Right atrium auricular region (tissue), 2 donors: ENCODE results near the gene KRTAP10-4. TPM values are rescaled to one million over a fixed set of nuclear protein-coding genes. Genes with fewer than 3 reads are reported as not detected.
"Not testable (repeated sequence)": the region's sequence is repeated elsewhere in the genome, so short reads cannot be mapped to it uniquely, and the experiment has no call there.

ENCODE experiments used
- DNase-seq: peaks from one replicate; pipeline ENCODE4 v3.0.0-alpha.2; 2019; ENCODE audit warnings: low spot score
- H3K27ac ChIP-seq, 2 donors: fragments of 200-600 bp; sonication (generic); 1 replicate in 1 of 2; 2 replicates in 1 of 2; pipeline ENCODE4 v1.5.1; 2016 to 2019
- H3K27me3 ChIP-seq, 2 donors: fragments of 200-600 bp; sonication (generic); one replicate each; pipeline versions ENCODE4 v1.5.1 to v1.6.0; 2017 to 2019
- H3K36me3 ChIP-seq: fragments of 200-600 bp; sonication (generic); one replicate; pipeline ENCODE4 v1.5.1; 2016
- H3K4me1 ChIP-seq, 2 donors: fragments of 200-600 bp; sonication (generic); one replicate each; pipeline versions ENCODE4 v1.5.1 to v1.6.0; 2017 to 2019
- H3K4me3 ChIP-seq, 2 donors: fragments of 200-600 bp; sonication (generic); 1 replicate in 1 of 2; 2 replicates in 1 of 2; pipeline ENCODE4 v1.5.1; 2017 to 2019; ENCODE audit warnings: mild to moderate bottlenecking in 1 of 2, moderate library complexity in 1 of 2
- H3K9me3 ChIP-seq, 2 donors: fragments of 200-600 bp; sonication (generic); one replicate each; pipeline ENCODE4 v1.5.1; 2019
- total RNA-seq, 2 donors: library from RNA; depleted of rRNA; stranded (reverse); fragments of >200 nt; gene quantifications; one replicate each; pipeline ENCODE4 v1.1.0, GENCODE V29; 2016
- TF ChIP-seq, protein P1 (sequence below), 2 donors: fragments of 200-600 bp; sonication (generic); IDR thresholded peaks; one replicate each; pipeline ENCODE4 v1.5.1; 2019; ENCODE audit warnings: antibody characterized with exemption in 2 of 2

Gene KRTAP10-4, protein sequence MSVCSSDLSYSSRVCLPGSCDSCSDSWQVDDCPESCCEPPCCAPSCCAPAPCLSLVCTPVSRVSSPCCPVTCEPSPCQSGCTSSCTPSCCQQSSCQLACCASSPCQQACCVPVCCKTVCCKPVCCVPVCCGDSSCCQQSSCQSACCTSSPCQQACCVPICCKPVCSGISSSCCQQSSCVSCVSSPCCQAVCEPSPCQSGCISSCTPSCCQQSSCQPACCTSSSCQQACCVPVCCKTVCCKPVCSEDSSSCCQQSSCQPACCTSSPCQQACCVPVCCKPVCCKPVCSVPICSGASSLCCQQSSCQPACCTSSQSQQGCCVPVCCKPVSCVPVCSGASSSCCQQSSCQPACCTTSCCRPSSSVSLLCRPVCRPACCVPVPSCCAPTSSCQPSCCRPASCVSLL
- not detected for total RNA-seq

DNA sequence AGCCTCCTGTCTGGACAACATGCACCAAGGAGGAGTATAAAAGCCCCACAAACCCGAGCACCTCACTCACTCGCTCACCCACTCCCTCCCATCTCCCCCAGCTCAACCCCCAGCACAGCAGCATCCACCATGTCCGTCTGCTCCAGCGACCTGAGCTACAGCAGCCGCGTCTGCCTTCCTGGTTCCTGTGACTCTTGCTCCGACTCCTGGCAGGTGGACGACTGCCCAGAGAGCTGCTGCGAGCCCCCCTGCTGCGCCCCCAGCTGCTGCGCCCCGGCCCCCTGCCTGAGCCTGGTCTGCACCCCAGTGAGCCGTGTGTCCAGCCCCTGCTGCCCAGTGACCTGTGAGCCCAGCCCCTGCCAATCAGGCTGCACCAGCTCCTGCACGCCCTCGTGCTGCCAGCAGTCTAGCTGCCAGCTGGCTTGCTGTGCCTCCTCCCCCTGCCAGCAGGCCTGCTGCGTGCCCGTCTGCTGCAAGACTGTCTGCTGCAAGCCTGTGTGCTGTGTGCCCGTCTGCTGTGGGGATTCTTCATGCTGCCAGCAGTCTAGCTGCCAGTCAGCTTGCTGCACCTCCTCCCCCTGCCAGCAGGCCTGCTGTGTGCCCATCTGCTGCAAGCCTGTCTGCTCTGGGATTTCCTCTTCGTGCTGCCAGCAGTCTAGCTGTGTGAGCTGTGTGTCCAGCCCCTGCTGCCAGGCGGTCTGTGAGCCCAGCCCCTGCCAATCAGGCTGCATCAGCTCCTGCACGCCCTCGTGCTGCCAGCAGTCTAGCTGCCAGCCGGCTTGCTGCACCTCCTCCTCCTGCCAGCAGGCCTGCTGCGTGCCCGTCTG is at the start of gene KRTAP10-4:
KRTAP10-4 (plus strand) TSS at position 100 of the 827 bp plus-strand sequence; CDS start at position 130, 30 bp downstream.
- not testable (repeated sequence) for H3K27me3 ChIP-seq, H3K27ac ChIP-seq, H3K4me1 ChIP-seq, H3K4me3 ChIP-seq, H3K36me3 ChIP-seq
- peaks cover 0 to 16% of the 10 kb centered on the region in 2 donors for H3K9me3 ChIP-seq
- peak; percentile 21 for DNase-seq

DNA sequence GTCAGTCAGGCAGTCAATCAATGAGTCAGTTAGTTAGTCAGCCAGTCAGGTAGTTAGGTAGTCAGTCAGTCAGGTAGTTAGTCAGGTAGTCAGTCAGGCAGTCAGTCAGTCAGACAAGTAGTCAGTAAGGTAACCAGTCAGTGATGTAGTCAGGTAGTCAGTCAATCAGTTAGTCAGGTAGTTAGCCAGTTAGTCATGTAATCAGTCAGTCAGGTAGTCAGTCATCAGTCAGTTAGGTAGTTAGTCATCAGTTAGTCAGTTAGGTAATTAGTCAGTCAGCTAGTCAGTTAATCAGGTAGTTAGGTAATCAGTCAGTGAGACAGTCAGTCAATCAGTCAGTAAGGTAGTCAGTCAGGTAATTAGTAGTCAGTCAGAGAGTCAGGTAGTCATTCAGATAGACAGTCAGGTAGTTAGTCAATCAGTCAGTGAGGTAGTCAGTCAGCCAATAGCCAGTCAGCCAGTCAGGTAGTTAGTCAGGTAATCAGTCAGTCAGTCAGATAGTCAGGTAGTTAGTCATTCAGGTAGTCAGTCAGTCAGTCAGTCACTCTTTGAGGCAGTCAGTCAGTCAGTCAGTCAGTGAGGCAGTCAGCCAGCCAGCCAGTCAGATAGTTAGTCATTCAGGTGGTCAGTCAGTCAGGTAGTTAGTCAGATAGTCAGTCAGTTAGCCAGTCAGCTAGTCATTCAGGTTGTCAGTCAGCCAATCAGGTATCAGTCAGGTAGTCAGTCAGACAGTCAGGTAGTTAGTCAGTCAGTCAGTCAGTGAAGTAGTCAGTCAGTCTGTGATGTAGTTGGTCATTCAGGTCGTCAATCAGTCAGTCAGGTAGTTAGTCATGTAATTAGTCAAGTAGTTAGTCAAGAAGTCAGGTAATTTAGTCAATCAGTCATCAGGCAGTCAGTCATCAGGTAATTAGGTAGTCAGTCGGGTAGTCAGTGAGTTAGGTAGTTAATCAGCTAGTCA is 48.8 kb upstream of the KRTAP10-4 start:
- Histone ChIP-seq H3K4me3 (no peak overlapping the region), H3K27me3 (no peaks in the 10 kb centered on the region), H3K4me1 (no peaks in the 10 kb centered on the region), H3K36me3 (no peaks in the 10 kb centered on the region), H3K9me3 (no peaks in the 10 kb centered on the region), H3K27ac (no peak overlapping the region)
- TF ChIP-seq, protein P1, sequence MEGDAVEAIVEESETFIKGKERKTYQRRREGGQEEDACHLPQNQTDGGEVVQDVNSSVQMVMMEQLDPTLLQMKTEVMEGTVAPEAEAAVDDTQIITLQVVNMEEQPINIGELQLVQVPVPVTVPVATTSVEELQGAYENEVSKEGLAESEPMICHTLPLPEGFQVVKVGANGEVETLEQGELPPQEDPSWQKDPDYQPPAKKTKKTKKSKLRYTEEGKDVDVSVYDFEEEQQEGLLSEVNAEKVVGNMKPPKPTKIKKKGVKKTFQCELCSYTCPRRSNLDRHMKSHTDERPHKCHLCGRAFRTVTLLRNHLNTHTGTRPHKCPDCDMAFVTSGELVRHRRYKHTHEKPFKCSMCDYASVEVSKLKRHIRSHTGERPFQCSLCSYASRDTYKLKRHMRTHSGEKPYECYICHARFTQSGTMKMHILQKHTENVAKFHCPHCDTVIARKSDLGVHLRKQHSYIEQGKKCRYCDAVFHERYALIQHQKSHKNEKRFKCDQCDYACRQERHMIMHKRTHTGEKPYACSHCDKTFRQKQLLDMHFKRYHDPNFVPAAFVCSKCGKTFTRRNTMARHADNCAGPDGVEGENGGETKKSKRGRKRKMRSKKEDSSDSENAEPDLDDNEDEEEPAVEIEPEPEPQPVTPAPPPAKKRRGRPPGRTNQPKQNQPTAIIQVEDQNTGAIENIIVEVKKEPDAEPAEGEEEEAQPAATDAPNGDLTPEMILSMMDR (IDR thresholded peaks at IDR 0.05), result no peak
- no peak for DNase-seq

DNA sequence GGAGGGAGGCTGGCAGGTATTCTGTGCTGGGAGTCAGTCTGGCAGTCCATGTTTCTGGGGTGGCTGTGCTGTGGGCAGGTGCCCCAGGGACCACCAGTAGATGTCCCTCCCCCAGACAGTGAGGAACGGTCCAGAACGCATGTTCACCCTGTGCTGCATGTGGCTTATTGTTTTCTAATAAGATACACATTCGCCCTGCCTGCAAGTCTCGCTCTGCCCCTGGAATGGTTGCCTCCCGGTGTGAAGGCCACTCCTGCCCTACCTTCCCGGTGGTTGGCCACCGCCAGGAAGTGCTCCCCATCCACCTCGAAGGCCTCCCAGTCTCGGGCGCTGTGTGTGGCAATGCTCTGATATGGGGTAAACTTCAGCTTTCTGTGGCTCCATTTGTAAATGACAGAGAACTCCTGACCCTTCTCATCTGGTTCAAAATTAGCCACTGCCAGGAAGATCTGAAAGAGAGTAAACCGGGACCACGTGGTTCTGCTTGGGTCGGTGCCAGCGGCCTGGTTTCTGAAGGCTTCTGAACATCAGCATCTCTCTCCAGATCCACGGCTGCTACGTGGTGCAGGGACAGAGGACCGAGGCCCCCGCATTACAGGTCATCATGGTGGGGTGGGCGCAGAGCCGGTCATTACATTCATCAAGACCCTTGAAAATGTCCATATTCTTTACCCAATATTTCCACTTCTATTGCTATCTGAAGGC is 48.0 kb upstream of the KRTAP10-4 start:
- Histone ChIP-seq H3K9me3 (no peaks in the 10 kb centered on the region), H3K4me1 (no peaks in the 10 kb centered on the region), H3K36me3 (no peaks in the 10 kb centered on the region), H3K4me3 (no peak overlapping the region), H3K27ac (no peak overlapping the region), H3K27me3 (no peaks in the 10 kb centered on the region)
- no peak for DNase-seq
- TF ChIP-seq, protein P1 (IDR thresholded peaks at IDR 0.05), result no peak

DNA sequence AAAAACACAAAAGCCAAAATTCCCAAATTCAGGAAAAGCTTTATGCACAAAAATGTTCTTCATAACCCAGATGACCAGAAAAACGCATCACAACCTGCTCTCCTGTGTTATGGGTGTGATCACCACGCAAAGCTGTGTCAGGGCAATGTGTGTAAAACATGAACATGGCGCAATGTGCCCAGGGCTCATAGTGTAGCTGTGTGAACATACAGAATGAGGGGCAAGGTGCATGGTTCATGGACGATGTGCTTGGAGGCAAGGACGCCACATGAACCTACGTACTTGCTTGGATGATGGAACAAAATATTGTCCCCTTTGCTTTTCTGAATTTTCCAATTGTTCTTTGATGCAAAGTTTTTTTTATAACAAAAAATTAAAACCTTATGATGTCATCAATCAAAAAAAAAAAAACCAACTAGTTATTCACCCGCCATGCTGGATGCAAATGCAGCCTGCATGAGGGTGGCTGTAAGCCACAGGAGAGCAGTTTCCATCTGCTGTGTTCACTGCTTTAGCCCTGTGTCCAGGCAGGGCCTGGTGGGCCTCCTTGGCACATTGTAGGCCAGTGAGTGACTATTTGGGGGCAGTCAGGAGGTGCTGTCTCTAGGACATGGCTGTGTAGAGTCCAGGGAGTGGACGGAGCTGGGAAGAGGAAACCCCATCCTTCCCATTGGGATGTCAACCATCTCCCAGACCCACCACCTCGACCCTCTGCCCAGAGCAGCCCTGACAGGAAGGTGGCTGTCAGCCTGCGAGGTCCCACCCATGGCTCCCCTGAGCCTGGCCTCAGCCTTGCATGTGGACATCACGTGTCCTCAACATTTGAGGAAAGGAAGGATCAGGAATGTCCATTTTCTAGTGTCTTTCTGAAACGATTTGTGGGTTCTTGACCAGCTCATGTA is 47.2 kb upstream of the KRTAP10-4 start:
- TF ChIP-seq, protein P1 (IDR thresholded peaks at IDR 0.05), result no peak
- no peak for DNase-seq
- no peaks in the 10 kb centered on the region for H3K36me3 ChIP-seq

More for the DNA sequence above, 47.2 kb upstream of the KRTAP10-4 start:
- no peaks in the 10 kb centered on the region for H3K27me3 ChIP-seq
- no peak overlapping the region for H3K4me3 ChIP-seq
- H3K27ac ChIP-seq, result no peak overlapping the region
- H3K9me3 ChIP-seq, result no peaks in the 10 kb centered on the region
- no peaks in the 10 kb centered on the region for H3K4me1 ChIP-seq
